Measurements from ENCODE around the gene EPN1.
"Not testable (repeated sequence)": the region's sequence is repeated elsewhere in the genome, so short reads cannot be mapped to it uniquely, and the experiment has no call there.

The EPN1 gene

GRCh38 chr19:55693336-55693974 lies 18.4 kb downstream of the EPN1 start:
- DNase-seq, result no peak

- no peak for DNase-seq
Observed at GRCh38 chr19:55694241-55694655, 19.2 kb downstream of the EPN1 start.

- no peak for DNase-seq
Observed at GRCh38 chr19:55694656-55695491, 19.8 kb downstream of the EPN1 start.

GRCh38 chr19:55695511-55696290 lies 20.7 kb downstream of the EPN1 start:
- DNase-seq, result no peak

- DNase-seq, result no peak
Observed at GRCh38 chr19:55696301-55697068, 21.5 kb downstream of the EPN1 start.

GRCh38 chr19:55697069-55697440 lies 22.0 kb downstream of the EPN1 start:
- DNase-seq, result no peak

- no peak for DNase-seq
Observed at GRCh38 chr19:55697698-55698097, 22.7 kb downstream of the EPN1 start.

GRCh38 chr19:55698256-55698655 lies 23.2 kb downstream of the EPN1 start:
- DNase-seq, result no peak

GRCh38 chr19:55699221-55699620 lies 24.2 kb downstream of the EPN1 start:
- DNase-seq, result no peak

GRCh38 chr19:55700813-55701212 lies 25.8 kb downstream of the EPN1 start:
- DNase-seq, result no peak

- DNase-seq, result no peak
Observed at GRCh38 chr19:55702131-55702627, 27.2 kb downstream of the EPN1 start.

GRCh38 chr19:55703790-55704215 lies 28.8 kb downstream of the EPN1 start:
- peak; percentile 12 for DNase-seq

- no peak for DNase-seq
Observed at GRCh38 chr19:55704494-55705245, 29.6 kb downstream of the EPN1 start.

GRCh38 chr19:55705972-55706371 lies 30.9 kb downstream of the EPN1 start:
- no peak for DNase-seq

GRCh38 chr19:55711719-55712118 lies 36.7 kb downstream of the EPN1 start:
- no peak for DNase-seq

GRCh38 chr19:55712804-55713631 lies 38.0 kb downstream of the EPN1 start:
- DNase-seq, result no peak

- DNase-seq, result no peak
Observed at GRCh38 chr19:55716531-55716930, 41.5 kb downstream of the EPN1 start.

GRCh38 chr19:55717251-55717650 lies 42.2 kb downstream of the EPN1 start:
- no peak for DNase-seq

GRCh38 chr19:55717879-55718711 lies 43.1 kb downstream of the EPN1 start:
- not testable (repeated sequence) for DNase-seq

All from fibroblast of skin of back (primary cell).